ENCODE measurements around the gene TUBB4B.

- no peak for TF ChIP-seq CTCF (IDR thresholded peaks at IDR 0.05)
- TF ChIP-seq POLR2A (IDR thresholded peaks at IDR 0.05): no peak
Measured at GRCh38 chr9:137263506-137263905, 22.4 kb downstream of the TUBB4B start.

All from heart left ventricle (tissue), 13 donors.